Neural cell (in vitro differentiated cells): Measurements from ENCODE around the gene CAMSAP3. TPM values are rescaled to one million over a fixed set of nuclear protein-coding genes. Genes with fewer than 3 reads are reported as not detected.

ENCODE experiments used
- H2AFZ ChIP-seq: fragments of 200-600, 300-800 bp; sonication (generic), shearing (Covaris generic); 2 replicates; pipeline ENCODE4 v1.6.0; 2014; ENCODE audit warnings: low read depth, mild to moderate bottlenecking, antibody characterized with exemption, low read length, moderate library complexity
- H3F3A ChIP-seq: fragments of 200-600 bp; shearing (Covaris generic); 2 replicates; pipeline ENCODE4 v1.6.1; 2016; ENCODE audit warnings: mild to moderate bottlenecking, moderate library complexity, mixed read lengths, antibody characterized with exemption, low read length; ENCODE audit not compliant: insufficient read depth, poor library complexity, severe bottlenecking
- H3K27ac ChIP-seq: fragments of 200-600, 300-800 bp; sonication (generic), shearing (Covaris generic); 2 replicates; pipeline ENCODE4 v1.5.1; 2014; ENCODE audit warnings: mild to moderate bottlenecking, low read length, moderate library complexity
- H3K27me3 ChIP-seq: fragments of 300-800, 200-600 bp; sonication (generic), shearing (Covaris generic); 2 replicates; pipeline ENCODE4 v1.6.0; 2014; ENCODE audit warnings: mild to moderate bottlenecking, low read depth, low read length, moderate library complexity; ENCODE audit not compliant: insufficient read depth
- H3K36me3 ChIP-seq: fragments of 300-800, 200-600 bp; sonication (generic), shearing (Covaris generic); 2 replicates; pipeline ENCODE4 v1.5.1; 2014; ENCODE audit warnings: mild to moderate bottlenecking, antibody characterized with exemption, low read length, moderate library complexity; ENCODE audit not compliant: insufficient read depth
- H3K4me2 ChIP-seq: fragments of 300-800, 200-600 bp; sonication (generic), shearing (Covaris generic); 2 replicates; pipeline ENCODE4 v1.6.0; 2014; ENCODE audit warnings: mild to moderate bottlenecking, low read length
- H3K4me3 ChIP-seq: fragments of 300-800, 200-600 bp; sonication (generic), shearing (Covaris generic); 2 replicates; pipeline ENCODE4 v1.5.1; 2014; ENCODE audit warnings: mild to moderate bottlenecking, low read length, moderate library complexity
- H3K79me2 ChIP-seq: fragments of 200-600 bp; shearing (Covaris generic); replicated peaks from 2 replicates; pipeline ENCODE4 v1.6.0; 2014; ENCODE audit warnings: mild to moderate bottlenecking, low read length, moderate library complexity; ENCODE audit not compliant: insufficient read depth
- H3K9ac ChIP-seq: fragments of 300-800, 200-600 bp; sonication (generic), shearing (Covaris generic); 2 replicates; pipeline ENCODE4 v1.6.1; 2016; ENCODE audit warnings: mild to moderate bottlenecking, low read length, mixed read lengths
- H3K9me2 ChIP-seq: fragments of 200-600 bp; shearing (Covaris generic); 2 replicates; pipeline ENCODE4 v1.6.1; 2016; ENCODE audit warnings: mild to moderate bottlenecking, low read length, mixed read lengths; ENCODE audit not compliant: insufficient read depth
- H3K9me3 ChIP-seq: fragments of 200-600, 300-800 bp; sonication (generic), shearing (Covaris generic); 2 replicates; pipeline ENCODE4 v1.6.1; 2016; ENCODE audit warnings: mild to moderate bottlenecking, mixed run types, low read length, moderate library complexity, mixed read lengths
- H4K20me1 ChIP-seq: fragments of 200-600 bp; shearing (Covaris generic); 2 replicates; pipeline ENCODE4 v1.6.1; 2016; ENCODE audit warnings: mild to moderate bottlenecking, mixed run types; ENCODE audit not compliant: insufficient read depth
- EZH2 ChIP-seq: fragments of 200-600, 300-800 bp; shearing (Covaris generic), sonication (generic); IDR thresholded peaks from 2 replicates; pipeline ENCODE4 v1.6.1; 2014; ENCODE audit warnings: antibody characterized with exemption, low read length, borderline replicate concordance, mild to moderate bottlenecking; ENCODE audit not compliant: insufficient read depth, poor library complexity, severe bottlenecking
- MXI1 ChIP-seq: fragments of 450-650 bp; conservative IDR thresholded peaks from 2 replicates; pipeline ENCODE4 v1.6.1; 2014; ENCODE audit warnings: antibody characterized with exemption, mild to moderate bottlenecking; ENCODE audit not compliant: poor library complexity, severe bottlenecking
- POLR2AphosphoS5 ChIP-seq: IDR thresholded peaks from 2 replicates; pipeline ENCODE4 v1.6.1; 2012
- RAD21 ChIP-seq: fragments of 450-650 bp; conservative IDR thresholded peaks from 2 replicates; pipeline ENCODE4 v1.6.1; 2014; ENCODE audit warnings: antibody characterized with exemption, mild to moderate bottlenecking, moderate library complexity
- SMC3 ChIP-seq: fragments of 450-650 bp; conservative IDR thresholded peaks from 2 replicates; pipeline ENCODE4 v1.6.1; 2014; ENCODE audit warnings: antibody characterized with exemption, mild to moderate bottlenecking, moderate library complexity; ENCODE audit not compliant: poor library complexity
- TAF1 ChIP-seq: IDR thresholded peaks from 2 replicates; pipeline ENCODE4 v1.6.1; 2012; ENCODE audit warnings: low read depth
- polyA plus RNA-seq: library from polyadenylated mRNA; depleted of rRNA; stranded (reverse); fragments of >200 nt; gene quantifications from 2 replicates; pipeline ENCODE4 v1.2.3, GENCODE V29; 2014
- TF ChIP-seq, protein P1 (sequence below): fragments of 450-650 bp; IDR thresholded peaks from 2 replicates; pipeline ENCODE4 v1.5.1; 2014; ENCODE audit warnings: antibody characterized with exemption, mild to moderate bottlenecking, moderate library complexity; ENCODE audit not compliant: poor library complexity, severe bottlenecking
- TF ChIP-seq, protein P2 (sequence below): IDR thresholded peaks from 2 replicates; pipeline ENCODE4 v1.6.1; 2012; ENCODE audit warnings: borderline replicate concordance

The CAMSAP3 gene
- polyA plus RNA-seq, 1 donor from 2014 or later: 17.0 TPM

DNA sequence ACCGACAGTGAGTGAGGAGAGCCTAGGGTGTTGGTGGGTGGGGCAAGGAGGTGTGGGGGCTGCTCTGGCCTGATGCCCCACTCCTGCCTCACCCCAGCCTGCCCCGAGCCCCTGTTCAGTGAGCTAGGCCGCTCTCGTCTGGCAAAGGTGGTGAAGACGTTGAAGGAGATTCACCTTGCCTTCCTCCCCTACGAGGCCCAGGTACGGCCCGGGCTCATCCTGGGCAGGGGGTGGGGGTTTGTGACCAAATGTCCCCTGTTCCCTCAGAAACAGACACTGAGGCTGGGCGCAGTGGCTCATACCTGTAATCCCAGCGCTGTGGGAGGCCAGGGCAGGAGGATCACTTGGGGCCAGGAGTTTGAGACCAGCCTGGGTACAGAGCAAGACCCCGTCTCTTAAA lies 45.1 kb downstream of the CAMSAP3 start:
- Histone ChIP-seq H4K20me1 (no peaks in the 10 kb centered on the region), H3F3A (no peaks in the 10 kb centered on the region), H3K27me3 (peaks cover 20% of the 10 kb centered on the region), H3K4me3 (no peak overlapping the region), H3K9me2 (no peaks in the 10 kb centered on the region), H3K4me2 (no peak overlapping the region), H3K9ac (no peak overlapping the region), H3K36me3 (no peaks in the 10 kb centered on the region), H3K79me2 (no peaks in the 10 kb centered on the region), H3K27ac (no peak overlapping the region), H3K9me3 (no peaks in the 10 kb centered on the region), H2AFZ (no peak overlapping the region)
- TF ChIP-seq SMC3: no peak
- no peak for TF ChIP-seq RAD21
- no peak for TF ChIP-seq TAF1
- TF ChIP-seq EZH2: no peak
- no peak for TF ChIP-seq POLR2AphosphoS5

DNA sequence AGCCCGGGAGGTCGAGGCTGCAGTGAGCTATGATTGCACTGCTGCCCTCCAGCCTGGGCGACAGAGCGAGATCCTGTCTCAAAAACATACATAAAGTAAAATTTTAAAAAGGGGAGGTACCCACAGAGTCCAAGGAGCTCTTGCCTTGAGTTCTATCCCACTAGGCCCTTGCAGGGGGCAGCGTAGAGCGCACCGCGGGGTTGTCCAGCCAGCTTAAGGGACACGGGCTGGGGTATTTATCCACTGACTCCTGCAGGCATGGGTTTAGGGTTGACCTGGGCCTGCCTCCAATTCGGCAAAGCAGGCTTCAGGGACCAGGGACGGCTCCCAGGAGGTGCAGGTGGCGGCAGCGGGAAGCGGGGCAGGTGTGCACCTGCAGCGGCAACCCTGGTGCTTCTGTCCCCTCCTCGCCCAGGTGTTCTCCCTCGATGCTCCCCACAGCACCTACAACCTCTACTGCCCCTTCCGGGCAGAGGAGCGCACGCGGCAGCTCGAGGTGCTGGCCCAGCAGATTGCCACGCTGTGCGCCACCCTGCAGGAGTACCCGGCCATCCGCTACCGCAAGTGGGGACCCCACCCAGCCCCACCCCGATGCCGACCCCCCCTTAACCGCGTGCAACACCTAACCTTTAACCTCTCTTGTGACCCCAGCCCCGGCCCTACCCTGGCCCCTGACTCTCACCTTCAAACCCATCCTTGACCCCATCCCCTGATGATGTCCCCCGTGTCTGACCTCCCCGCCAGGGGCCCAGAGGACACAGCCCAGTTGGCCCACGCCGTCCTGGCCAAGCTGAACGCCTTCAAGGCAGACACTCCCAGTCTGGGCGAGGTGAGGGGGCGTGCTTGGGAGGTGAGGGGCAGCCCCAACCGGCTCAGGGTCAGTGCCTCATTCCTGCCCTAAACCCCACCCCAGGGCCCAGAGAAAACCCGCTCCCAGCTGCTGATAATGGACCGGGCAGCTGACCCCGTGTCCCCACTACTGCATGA lies 45.9 kb downstream of the CAMSAP3 start:
- Histone ChIP-seq H3K27ac (no peak overlapping the region), H3K79me2 (no peaks in the 10 kb centered on the region), H3K4me2 (no peak overlapping the region), H3K9ac (no peak overlapping the region), H3F3A (no peaks in the 10 kb centered on the region), H3K9me2 (no peaks in the 10 kb centered on the region), H2AFZ (no peak overlapping the region), H4K20me1 (no peaks in the 10 kb centered on the region), H3K4me3 (no peak overlapping the region), H3K27me3 (peaks cover 14% of the 10 kb centered on the region), H3K9me3 (no peaks in the 10 kb centered on the region), H3K36me3 (no peaks in the 10 kb centered on the region)
- no peak for TF ChIP-seq RAD21
- TF ChIP-seq MXI1: no peak
- TF ChIP-seq, protein P1, sequence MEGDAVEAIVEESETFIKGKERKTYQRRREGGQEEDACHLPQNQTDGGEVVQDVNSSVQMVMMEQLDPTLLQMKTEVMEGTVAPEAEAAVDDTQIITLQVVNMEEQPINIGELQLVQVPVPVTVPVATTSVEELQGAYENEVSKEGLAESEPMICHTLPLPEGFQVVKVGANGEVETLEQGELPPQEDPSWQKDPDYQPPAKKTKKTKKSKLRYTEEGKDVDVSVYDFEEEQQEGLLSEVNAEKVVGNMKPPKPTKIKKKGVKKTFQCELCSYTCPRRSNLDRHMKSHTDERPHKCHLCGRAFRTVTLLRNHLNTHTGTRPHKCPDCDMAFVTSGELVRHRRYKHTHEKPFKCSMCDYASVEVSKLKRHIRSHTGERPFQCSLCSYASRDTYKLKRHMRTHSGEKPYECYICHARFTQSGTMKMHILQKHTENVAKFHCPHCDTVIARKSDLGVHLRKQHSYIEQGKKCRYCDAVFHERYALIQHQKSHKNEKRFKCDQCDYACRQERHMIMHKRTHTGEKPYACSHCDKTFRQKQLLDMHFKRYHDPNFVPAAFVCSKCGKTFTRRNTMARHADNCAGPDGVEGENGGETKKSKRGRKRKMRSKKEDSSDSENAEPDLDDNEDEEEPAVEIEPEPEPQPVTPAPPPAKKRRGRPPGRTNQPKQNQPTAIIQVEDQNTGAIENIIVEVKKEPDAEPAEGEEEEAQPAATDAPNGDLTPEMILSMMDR: no peak
- no peak for TF ChIP-seq EZH2
- TF ChIP-seq, protein P2, sequence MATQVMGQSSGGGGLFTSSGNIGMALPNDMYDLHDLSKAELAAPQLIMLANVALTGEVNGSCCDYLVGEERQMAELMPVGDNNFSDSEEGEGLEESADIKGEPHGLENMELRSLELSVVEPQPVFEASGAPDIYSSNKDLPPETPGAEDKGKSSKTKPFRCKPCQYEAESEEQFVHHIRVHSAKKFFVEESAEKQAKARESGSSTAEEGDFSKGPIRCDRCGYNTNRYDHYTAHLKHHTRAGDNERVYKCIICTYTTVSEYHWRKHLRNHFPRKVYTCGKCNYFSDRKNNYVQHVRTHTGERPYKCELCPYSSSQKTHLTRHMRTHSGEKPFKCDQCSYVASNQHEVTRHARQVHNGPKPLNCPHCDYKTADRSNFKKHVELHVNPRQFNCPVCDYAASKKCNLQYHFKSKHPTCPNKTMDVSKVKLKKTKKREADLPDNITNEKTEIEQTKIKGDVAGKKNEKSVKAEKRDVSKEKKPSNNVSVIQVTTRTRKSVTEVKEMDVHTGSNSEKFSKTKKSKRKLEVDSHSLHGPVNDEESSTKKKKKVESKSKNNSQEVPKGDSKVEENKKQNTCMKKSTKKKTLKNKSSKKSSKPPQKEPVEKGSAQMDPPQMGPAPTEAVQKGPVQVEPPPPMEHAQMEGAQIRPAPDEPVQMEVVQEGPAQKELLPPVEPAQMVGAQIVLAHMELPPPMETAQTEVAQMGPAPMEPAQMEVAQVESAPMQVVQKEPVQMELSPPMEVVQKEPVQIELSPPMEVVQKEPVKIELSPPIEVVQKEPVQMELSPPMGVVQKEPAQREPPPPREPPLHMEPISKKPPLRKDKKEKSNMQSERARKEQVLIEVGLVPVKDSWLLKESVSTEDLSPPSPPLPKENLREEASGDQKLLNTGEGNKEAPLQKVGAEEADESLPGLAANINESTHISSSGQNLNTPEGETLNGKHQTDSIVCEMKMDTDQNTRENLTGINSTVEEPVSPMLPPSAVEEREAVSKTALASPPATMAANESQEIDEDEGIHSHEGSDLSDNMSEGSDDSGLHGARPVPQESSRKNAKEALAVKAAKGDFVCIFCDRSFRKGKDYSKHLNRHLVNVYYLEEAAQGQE: no peak
- no peak for TF ChIP-seq POLR2AphosphoS5
